Measurements from ENCODE around the gene TMOD3.

The TMOD3 gene

DNA sequence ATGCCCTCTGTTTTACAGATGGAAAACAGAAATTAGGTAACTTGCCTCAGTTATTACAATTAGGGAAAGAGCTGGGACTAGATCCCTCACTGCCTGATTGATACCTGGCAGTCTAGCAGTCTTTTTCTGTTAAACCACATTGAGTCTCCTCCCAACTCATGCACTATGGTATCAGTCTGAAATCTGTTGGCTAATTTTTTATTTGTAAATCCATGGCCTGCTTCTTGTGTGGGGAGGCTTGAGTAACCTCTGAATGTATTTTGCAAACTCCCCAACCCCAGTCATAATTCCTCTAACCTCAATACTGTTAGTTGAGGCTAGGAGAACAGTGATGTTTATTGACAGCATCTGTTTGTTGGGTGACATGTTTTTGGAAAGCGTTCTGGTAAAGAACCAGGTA is 35.9 kb downstream of the TMOD3 start:
- Histone ChIP-seq H3K9ac (ENCODE audit: insufficient read length, low read depth) (no peak overlapping the region), H3K27me3 (ENCODE audit: insufficient read depth, insufficient read length) (no peaks in the 10 kb centered on the region), H3K9me3 (ENCODE audit: insufficient read depth, low read length) (peaks cover 2% of the 10 kb centered on the region; the same call in 1 of the 2 replicates), H3K4me3 (ENCODE audit: insufficient read length, low read depth) (no peak overlapping the region), H3K4me1 (ENCODE audit: insufficient read depth, insufficient read length) (no peaks in the 10 kb centered on the region), H3K36me3 (ENCODE audit: insufficient read depth, insufficient read length, low read length) (peaks cover 41% of the 10 kb centered on the region)
- no peak for DNase-seq (ENCODE audit: low read depth, low spot score)
- TF ChIP-seq SUZ12 (IDR thresholded peaks at IDR 0.05; ENCODE audit: extremely low read depth, insufficient read depth, insufficient read length), result no peak
- TF ChIP-seq ZNF274 (IDR thresholded peaks at IDR 0.05; ENCODE audit: low read depth, low read length), result no peak
- no peak for TF ChIP-seq YY1 (IDR thresholded peaks at IDR 0.05; ENCODE audit: insufficient read depth, insufficient read length)

DNA sequence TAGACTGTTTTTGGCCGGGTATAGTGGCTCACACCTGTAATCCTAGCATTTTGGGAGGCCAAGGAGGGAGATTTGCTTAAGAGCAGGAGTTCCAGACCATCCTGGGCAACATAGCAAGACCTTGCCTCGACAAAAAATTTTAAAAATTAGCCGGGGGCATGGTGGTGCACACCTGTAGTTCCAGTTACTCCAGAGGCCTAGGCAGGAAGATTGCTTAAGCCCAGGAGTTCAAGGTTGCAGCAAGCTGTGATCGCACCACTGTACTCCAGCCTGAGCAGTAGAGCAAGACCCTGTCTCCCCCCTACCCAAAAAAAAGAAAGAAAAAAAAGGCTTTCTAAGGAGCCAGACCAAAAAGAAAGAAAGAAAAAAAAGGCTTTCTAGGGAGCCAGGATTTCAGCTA is 36.7 kb downstream of the TMOD3 start:
- H3K27me3 ChIP-seq (ENCODE audit: insufficient read depth, insufficient read length), result no peaks in the 10 kb centered on the region
- no peak for DNase-seq (ENCODE audit: low read depth, low spot score)
- no peak overlapping the region for H3K4me3 ChIP-seq (ENCODE audit: insufficient read length, low read depth)
- peaks cover 4% of the 10 kb centered on the region; the same call in 1 of the 2 replicates for H3K9me3 ChIP-seq (ENCODE audit: insufficient read depth, low read length)
- no peaks in the 10 kb centered on the region for H3K4me1 ChIP-seq (ENCODE audit: insufficient read depth, insufficient read length)
- peaks cover 50% of the 10 kb centered on the region for H3K36me3 ChIP-seq (ENCODE audit: insufficient read depth, insufficient read length, low read length)
- TF ChIP-seq ZNF274 (IDR thresholded peaks at IDR 0.05; ENCODE audit: low read depth, low read length) (no peak), SUZ12 (IDR thresholded peaks at IDR 0.05; ENCODE audit: extremely low read depth, insufficient read depth, insufficient read length) (no peak), YY1 (IDR thresholded peaks at IDR 0.05; ENCODE audit: insufficient read depth, insufficient read length) (no peak)
- H3K9ac ChIP-seq (ENCODE audit: insufficient read length, low read depth), result no peak overlapping the region

DNA sequence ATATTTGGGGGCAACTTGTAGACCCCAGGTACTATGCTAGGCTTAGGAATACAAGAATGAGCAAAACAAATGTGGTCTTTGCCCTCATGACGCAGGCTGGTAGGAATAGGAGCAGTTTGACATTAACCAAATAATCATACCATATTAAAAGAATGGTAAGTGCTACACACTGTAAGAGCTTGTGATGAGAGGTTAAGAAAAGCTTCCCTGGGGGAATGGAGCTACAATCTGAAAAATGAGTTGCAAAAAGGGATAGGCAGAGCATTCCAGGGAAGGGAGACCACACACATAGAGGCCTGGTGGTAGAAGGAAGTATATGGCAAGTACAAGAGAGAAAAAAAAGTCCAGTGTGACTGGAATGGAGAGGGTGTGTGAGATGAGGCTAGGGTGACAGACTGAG is 37.3 kb downstream of the TMOD3 start:
- no peaks in the 10 kb centered on the region for H3K27me3 ChIP-seq (ENCODE audit: insufficient read depth, insufficient read length)
- TF ChIP-seq ZNF274 (IDR thresholded peaks at IDR 0.05; ENCODE audit: low read depth, low read length) (no peak), SUZ12 (IDR thresholded peaks at IDR 0.05; ENCODE audit: extremely low read depth, insufficient read depth, insufficient read length) (no peak)
- no peak for DNase-seq (ENCODE audit: low read depth, low spot score)
- H3K9ac ChIP-seq (ENCODE audit: insufficient read length, low read depth), result no peak overlapping the region
- H3K4me3 ChIP-seq (ENCODE audit: insufficient read length, low read depth), result no peak overlapping the region
- peaks cover 4% of the 10 kb centered on the region; the same call in 1 of the 2 replicates for H3K9me3 ChIP-seq (ENCODE audit: insufficient read depth, low read length)
- no peaks in the 10 kb centered on the region for H3K4me1 ChIP-seq (ENCODE audit: insufficient read depth, insufficient read length)
- H3K36me3 ChIP-seq (ENCODE audit: insufficient read depth, insufficient read length, low read length), result peaks cover 50% of the 10 kb centered on the region

DNA sequence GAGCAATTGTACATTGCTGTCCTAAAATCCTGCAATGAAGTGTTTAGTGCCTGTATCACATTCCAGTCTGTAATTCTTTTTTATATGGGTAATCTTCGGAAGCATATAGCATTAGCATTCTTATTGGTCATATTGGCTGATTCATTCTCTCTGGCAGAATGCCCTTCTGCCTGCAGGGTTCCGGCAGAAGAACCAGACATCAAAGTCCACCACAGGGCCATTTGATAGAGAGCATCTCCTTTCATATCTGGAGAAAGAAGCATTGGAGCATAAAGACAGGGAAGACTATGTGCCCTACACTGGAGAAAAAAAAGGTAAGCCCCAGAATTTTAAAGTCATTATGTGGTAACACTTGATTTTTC is 39.6 kb downstream of the TMOD3 start:
- no peak for TF ChIP-seq SUZ12 (IDR thresholded peaks at IDR 0.05; ENCODE audit: extremely low read depth, insufficient read depth, insufficient read length)
- TF ChIP-seq YY1 (IDR thresholded peaks at IDR 0.05; ENCODE audit: insufficient read depth, insufficient read length), result no peak
- TF ChIP-seq ZNF274 (IDR thresholded peaks at IDR 0.05; ENCODE audit: low read depth, low read length), result no peak
- Histone ChIP-seq H3K4me3 (ENCODE audit: insufficient read length, low read depth) (no peak overlapping the region), H3K4me1 (ENCODE audit: insufficient read depth, insufficient read length) (no peaks in the 10 kb centered on the region), H3K27me3 (ENCODE audit: insufficient read depth, insufficient read length) (no peaks in the 10 kb centered on the region), H3K9ac (ENCODE audit: insufficient read length, low read depth) (no peak overlapping the region), H3K9me3 (ENCODE audit: insufficient read depth, low read length) (peaks cover 4% of the 10 kb centered on the region; the same call in 1 of the 2 replicates), H3K36me3 (ENCODE audit: insufficient read depth, insufficient read length, low read length) (peaks cover 38% of the 10 kb centered on the region)
- DNase-seq (ENCODE audit: low read depth, low spot score), result no peak

DNA sequence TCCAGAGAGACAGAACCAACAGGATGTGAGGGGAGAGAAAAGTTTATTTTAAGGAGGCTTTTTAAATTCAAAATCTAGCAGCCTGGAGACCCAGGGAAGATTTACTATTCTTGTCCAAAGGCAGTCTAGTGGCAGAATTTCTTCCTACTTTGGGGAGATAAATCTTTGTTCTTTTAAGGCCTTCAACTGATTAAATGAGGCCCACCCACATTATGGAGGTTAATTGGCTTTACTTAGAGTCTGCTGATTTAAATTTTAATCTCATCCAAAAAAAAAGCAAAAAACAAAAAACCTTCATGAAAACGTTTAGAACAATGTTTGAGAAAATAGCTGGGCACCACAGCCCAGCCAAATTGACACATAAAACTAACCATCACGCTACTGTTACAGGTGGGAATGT is 41.3 kb downstream of the TMOD3 start:
- no peak for DNase-seq (ENCODE audit: low read depth, low spot score)
- H3K36me3 ChIP-seq (ENCODE audit: insufficient read depth, insufficient read length, low read length), result peaks cover 29% of the 10 kb centered on the region
- H3K9me3 ChIP-seq (ENCODE audit: insufficient read depth, low read length), result peaks cover 4% of the 10 kb centered on the region; the same call in 1 of the 2 replicates
- no peaks in the 10 kb centered on the region for H3K4me1 ChIP-seq (ENCODE audit: insufficient read depth, insufficient read length)
- H3K27me3 ChIP-seq (ENCODE audit: insufficient read depth, insufficient read length), result no peaks in the 10 kb centered on the region
- TF ChIP-seq ZNF274 (IDR thresholded peaks at IDR 0.05; ENCODE audit: low read depth, low read length) (no peak), YY1 (IDR thresholded peaks at IDR 0.05; ENCODE audit: insufficient read depth, insufficient read length) (no peak), SUZ12 (IDR thresholded peaks at IDR 0.05; ENCODE audit: extremely low read depth, insufficient read depth, insufficient read length) (no peak)
- no peak overlapping the region for H3K4me3 ChIP-seq (ENCODE audit: insufficient read length, low read depth)
- H3K9ac ChIP-seq (ENCODE audit: insufficient read length, low read depth), result no peak overlapping the region

DNA sequence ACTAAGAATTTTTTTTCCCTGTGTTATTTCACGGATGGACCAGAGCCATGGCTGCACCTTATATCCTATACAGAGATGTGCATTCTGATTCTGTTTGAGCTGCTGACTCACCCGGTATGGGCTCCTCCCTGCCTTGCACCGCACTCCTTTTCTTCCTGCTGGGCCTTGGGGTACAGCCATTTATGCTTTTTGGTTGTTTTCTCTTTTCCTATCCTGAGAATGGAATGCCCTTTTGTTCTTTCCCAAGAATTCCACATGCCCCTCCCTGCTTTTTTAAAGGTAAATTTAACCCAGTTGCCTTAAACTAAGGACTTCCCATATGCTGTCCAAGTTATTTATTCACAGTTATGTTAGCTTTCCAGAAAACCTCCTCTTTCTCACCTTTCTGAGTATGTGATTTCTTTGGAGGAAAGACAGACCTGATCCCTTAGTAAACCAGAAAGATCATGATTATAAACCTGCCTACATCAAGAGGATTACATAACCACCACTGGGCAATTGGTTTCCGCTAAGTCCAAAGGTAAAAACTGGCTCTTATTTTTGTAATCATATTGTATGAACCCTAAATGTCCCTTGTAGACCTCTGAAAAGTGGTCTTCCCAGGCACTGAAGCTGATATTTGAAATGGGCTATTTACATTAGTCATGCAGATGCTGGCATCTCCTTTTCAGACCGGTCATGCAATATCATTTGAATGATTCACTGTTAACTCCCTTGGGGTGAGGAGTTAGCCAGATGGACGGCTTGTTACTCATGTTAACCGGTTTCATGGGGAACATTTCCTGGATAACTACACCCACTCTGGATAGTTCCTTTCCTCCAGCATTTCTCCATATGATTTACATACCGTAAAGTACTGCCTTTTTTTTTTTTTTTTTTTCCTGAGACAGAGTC is 45.5 kb downstream of the TMOD3 start:
- Histone ChIP-seq H3K4me3 (ENCODE audit: insufficient read length, low read depth) (no peak overlapping the region), H3K9me3 (ENCODE audit: insufficient read depth, low read length) (peaks cover 4% of the 10 kb centered on the region; the same call in 1 of the 2 replicates), H3K9ac (ENCODE audit: insufficient read length, low read depth) (no peak overlapping the region), H3K4me1 (ENCODE audit: insufficient read depth, insufficient read length) (no peaks in the 10 kb centered on the region), H3K36me3 (ENCODE audit: insufficient read depth, insufficient read length, low read length) (peaks cover 27% of the 10 kb centered on the region), H3K27me3 (ENCODE audit: insufficient read depth, insufficient read length) (no peaks in the 10 kb centered on the region)
- TF ChIP-seq YY1 (IDR thresholded peaks at IDR 0.05; ENCODE audit: insufficient read depth, insufficient read length) (no peak), ZNF274 (IDR thresholded peaks at IDR 0.05; ENCODE audit: low read depth, low read length) (no peak), SUZ12 (IDR thresholded peaks at IDR 0.05; ENCODE audit: extremely low read depth, insufficient read depth, insufficient read length) (no peak)
- no peak for DNase-seq (ENCODE audit: low read depth, low spot score)

DNA sequence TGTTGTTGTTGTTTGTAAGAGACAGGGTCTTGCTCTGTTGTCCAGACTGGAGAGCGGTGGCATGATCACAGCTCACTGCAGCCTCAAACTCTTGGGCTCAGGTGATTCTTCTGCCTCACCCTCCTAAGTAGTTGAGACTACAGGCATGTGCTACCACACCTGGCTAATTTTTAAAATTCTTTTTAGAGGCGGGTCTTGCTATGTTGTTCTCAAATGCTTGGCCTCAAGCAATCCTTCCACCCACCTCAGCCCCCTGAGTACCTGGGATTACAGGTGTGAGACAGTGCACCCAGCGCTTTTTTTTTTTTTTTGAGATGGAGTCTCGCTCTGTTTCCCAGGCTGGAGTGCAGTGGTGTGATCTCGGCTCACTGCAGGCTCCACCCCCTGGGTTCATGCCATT is 46.7 kb downstream of the TMOD3 start:
- DNase-seq (ENCODE audit: low read depth, low spot score), result no peak
- Histone ChIP-seq H3K4me3 (ENCODE audit: insufficient read length, low read depth) (no peak overlapping the region), H3K9ac (ENCODE audit: insufficient read length, low read depth) (no peak overlapping the region), H3K4me1 (ENCODE audit: insufficient read depth, insufficient read length) (no peaks in the 10 kb centered on the region), H3K9me3 (ENCODE audit: insufficient read depth, low read length) (no peaks in the 10 kb centered on the region), H3K36me3 (ENCODE audit: insufficient read depth, insufficient read length, low read length) (peaks cover 18% of the 10 kb centered on the region), H3K27me3 (ENCODE audit: insufficient read depth, insufficient read length) (no peaks in the 10 kb centered on the region)
- TF ChIP-seq SUZ12 (IDR thresholded peaks at IDR 0.05; ENCODE audit: extremely low read depth, insufficient read depth, insufficient read length) (no peak), ZNF274 (IDR thresholded peaks at IDR 0.05; ENCODE audit: low read depth, low read length) (no peak), YY1 (IDR thresholded peaks at IDR 0.05; ENCODE audit: insufficient read depth, insufficient read length) (no peak)

Measured in NT2/D1 (cell line).